GM12874 (cell line): Measurements from ENCODE around the gene RAVER2.

ENCODE experiments used
- TF ChIP-seq, protein P1 (sequence below): IDR thresholded peaks from 2 replicates; pipeline ENCODE4 v1.5.1; 2011; ENCODE audit warnings: low read depth, mild to moderate bottlenecking, control low read depth, low read length, moderate library complexity; ENCODE audit not compliant: insufficient read depth

RAVER2 gene

DNA sequence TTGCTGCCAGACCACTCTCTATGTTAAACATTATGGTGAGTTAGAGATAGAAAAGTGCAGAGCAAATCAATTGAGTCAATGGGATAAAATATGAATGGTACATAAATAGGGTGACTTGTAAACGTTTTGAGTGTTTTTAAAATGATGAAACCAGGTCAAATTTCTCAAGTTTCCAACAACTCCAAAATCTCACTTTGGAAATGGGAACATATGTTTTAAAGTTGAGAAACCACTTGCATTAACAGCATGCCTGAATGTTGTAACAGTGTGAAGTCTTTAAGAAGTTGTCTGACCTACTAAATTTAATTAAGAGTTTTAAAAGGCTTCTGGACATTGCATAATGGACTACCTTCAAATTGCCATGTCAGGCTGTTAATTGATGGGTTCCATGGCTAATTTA is 33.6 kb upstream of the RAVER2 start:
- TF ChIP-seq, protein P1, sequence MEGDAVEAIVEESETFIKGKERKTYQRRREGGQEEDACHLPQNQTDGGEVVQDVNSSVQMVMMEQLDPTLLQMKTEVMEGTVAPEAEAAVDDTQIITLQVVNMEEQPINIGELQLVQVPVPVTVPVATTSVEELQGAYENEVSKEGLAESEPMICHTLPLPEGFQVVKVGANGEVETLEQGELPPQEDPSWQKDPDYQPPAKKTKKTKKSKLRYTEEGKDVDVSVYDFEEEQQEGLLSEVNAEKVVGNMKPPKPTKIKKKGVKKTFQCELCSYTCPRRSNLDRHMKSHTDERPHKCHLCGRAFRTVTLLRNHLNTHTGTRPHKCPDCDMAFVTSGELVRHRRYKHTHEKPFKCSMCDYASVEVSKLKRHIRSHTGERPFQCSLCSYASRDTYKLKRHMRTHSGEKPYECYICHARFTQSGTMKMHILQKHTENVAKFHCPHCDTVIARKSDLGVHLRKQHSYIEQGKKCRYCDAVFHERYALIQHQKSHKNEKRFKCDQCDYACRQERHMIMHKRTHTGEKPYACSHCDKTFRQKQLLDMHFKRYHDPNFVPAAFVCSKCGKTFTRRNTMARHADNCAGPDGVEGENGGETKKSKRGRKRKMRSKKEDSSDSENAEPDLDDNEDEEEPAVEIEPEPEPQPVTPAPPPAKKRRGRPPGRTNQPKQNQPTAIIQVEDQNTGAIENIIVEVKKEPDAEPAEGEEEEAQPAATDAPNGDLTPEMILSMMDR, result no peak

DNA sequence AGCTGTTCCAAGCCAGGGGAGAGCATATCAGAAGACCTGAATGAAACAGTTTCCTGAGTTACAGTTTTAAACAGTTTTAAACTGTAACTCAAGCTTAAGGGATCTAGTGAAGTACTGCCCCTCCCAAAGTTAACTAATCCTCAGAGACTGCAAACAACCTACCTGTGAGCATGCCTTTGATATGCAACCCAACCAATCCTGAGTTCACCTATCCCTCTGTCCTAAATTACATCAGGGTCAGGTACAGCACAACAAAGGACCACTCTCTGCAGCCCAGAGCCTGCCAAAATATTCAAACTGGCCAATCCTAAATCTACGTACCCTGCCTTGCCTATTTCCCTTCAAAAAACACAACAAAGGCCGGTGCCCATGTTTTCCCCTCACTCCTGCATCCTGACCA is 32.8 kb upstream of the RAVER2 start:
- TF ChIP-seq, protein P1, result no peak

DNA sequence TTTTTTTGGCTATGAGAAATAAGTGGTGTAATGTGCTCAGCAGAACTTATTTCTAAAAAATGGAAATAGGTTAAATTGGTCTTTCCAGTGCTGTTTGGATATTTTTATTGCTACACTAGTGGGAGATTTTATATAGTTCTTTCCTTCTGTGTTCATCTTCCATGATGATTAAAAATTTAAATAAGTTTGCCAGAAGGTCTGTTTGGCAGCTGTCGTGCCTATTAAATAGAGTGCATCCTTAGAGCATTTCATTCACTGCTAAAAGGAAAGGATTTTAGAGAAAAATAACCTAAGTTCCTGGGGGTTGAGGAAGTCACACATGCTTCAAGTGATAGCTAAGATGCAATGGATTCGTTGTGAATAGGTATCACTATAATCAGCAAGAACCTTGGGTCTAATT is 29.7 kb upstream of the RAVER2 start:
- TF ChIP-seq, protein P1, result no peak

DNA sequence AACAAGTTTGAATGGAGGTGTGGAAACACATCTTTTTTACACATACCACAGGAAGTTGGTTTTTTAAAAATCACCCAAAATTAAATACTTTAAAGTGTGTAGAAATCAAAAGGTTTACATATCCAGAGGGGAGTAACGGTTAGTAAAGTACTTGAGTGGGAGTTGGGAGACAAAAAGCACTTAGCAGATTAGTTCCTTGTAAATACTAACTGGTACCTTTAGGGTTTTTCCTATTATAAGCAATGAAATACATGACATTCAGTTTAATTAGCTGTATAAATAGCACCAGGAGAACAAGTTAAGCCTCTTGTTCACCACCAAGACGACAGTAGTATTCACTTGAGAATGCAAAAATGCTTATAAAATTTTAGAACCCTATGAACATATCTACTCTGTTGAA is 23.7 kb upstream of the RAVER2 start:
- TF ChIP-seq, protein P1, result no peak

DNA sequence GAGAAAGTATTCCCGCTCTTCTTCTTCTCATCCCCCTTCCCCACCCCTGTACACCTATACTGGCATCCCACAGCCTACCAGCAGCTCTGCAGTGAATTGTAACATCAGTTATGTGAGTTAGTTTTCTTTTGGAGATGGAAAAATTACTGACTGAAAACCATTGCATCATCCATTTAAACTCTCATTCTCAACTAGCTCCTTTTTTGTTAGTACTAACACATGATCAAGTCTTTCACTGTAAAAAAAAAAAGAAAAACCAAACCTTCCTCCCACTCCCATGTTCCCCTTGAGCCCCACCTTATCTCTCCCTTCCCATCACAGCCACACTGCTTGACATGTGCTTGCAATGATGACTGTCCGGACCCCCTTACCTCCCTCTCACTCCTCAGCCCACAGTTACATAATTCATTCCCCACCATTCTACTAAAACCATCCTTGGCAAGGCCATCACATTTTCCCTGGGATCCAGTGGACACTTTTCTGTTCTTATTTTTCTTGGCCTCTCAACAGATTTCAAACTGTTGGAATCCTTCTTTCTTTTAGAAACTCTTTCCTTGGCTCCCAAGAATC is 23.2 kb upstream of the RAVER2 start:
- TF ChIP-seq, protein P1, result no peak

DNA sequence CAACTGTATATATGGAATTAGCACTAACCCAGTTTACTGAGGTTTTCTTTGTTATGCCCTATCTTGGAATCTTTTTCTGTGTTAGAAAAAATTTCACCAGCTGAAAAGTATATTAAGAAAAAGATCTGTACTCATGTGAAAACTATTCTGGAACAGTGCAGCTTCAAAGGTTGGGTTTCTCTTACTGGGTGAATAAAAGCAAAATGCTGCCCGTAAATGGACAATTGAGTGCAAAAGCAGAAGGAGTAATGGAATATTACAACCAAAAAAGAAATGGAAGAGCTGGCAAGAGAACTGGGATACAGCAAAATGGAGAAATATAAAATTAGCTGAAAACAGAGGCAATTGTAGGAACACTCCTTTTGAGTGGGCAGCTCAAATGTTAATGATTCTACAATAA is 17.0 kb upstream of the RAVER2 start:
- TF ChIP-seq, protein P1, result no peak

DNA sequence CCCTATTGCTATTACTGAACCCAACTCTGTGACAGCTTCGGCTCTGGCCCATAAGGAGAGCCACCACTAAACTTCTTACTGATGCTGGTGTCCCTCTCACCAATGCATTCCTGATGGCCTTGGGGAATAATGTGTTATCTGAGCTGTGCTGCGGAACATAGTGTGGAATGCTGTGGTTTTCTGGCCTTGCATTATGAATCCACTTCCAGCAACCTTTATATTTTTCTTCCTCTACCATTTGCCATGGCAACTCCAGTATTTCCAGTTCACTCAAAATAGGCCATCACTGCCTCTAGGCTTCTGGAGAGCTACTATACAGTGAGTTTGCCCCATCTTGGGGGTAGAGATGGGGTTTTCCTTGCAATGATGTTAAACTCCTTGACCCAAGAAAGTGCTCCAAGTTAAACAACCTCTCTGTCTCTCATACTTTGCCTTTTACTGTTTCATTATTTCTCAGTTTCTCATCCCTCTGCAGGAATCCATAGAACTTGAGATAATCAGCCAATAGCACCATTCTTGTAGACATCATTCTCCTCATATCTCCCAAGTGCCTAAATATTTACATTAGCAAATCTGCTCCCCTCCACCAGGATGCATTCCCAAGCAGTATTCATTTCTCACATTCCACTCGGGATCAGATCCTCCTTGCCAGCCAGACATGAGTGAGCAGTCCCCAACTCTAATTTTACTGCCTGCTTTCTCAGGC is 11.1 kb upstream of the RAVER2 start:
- TF ChIP-seq, protein P1, result no peak

DNA sequence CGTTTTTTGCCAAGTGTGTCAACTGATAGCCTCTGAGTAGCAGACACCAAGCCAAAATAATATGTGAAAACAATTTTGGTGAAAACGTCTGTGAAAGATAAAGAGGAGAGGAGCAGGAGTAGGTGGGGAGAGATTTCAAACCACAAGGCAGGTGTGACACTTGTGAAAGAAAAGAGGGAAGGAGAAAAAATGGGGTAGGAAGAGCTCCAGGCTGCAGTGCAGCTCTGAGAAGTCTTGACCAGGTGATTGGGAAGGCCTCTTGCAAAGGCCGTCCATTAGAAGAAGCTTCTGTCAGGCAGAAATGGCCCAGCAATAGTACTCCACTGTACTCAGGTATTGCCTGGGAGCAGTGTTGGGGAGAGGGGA is 10.6 kb upstream of the RAVER2 start:
- TF ChIP-seq, protein P1, result no peak
